ENCODE results near the gene ATF6. TPM values are rescaled to one million over a fixed set of nuclear protein-coding genes. Genes with fewer than 3 reads are reported as not detected.
A peak's percentile ranks its signal among the peaks of the same experiment; 100 is the strongest.

ATF6 gene
- 21.1 TPM for total RNA-seq

GRCh38 chr1:161766102-161766981 is at the start of gene ATF6:
TSS of gene ATF6 (plus strand) at chr1:161766320. CDS start at chr1:161766361, 41 bp downstream.
- peak in 1 of 2 donors; percentile 63 for TF ChIP-seq POLR2A (IDR thresholded peaks at IDR 0.05)
- no peak for TF ChIP-seq CTCF (IDR thresholded peaks at IDR 0.05)
- peak; percentile 86 to 99 for TF ChIP-seq POLR2AphosphoS5 (IDR thresholded peaks at IDR 0.05; ENCODE audit: insufficient read depth in 1 of 2, low read depth in 1 of 2)
- DNase-seq (ENCODE audit: extremely low spot score in 2 of 2) = peak in 1 of 2 donors; percentile 96
- Histone ChIP-seq H3K9me3 (no peaks in the 10 kb centered on the region), H3K27ac (peak within 1 kb of the TSS; percentile 74), H3K4me3 (peak within 1 kb of the TSS; percentile 65 to 89), H3K4me1 (peaks cover 39% of the 10 kb centered on the region), H3K27me3 (no peaks in the 10 kb centered on the region), H3K36me3 (no peaks in the 10 kb centered on the region)
- intact Hi-C loops (cut with DNase I) = no loop called here

- Histone ChIP-seq H3K27ac (no peak overlapping the region), H3K4me1 (no peaks in the 10 kb centered on the region), H3K9me3 (no peaks in the 10 kb centered on the region), H3K27me3 (no peaks in the 10 kb centered on the region), H3K36me3 (no peaks in the 10 kb centered on the region), H3K4me3 (no peak overlapping the region)
- TF ChIP-seq POLR2AphosphoS5 (IDR thresholded peaks at IDR 0.05; ENCODE audit: insufficient read depth in 1 of 2, low read depth in 1 of 2) (no peak), POLR2A (IDR thresholded peaks at IDR 0.05) (no peak), CTCF (IDR thresholded peaks at IDR 0.05) (no peak)
- intact Hi-C loops (cut with DNase I) = no loop called here
- DNase-seq (ENCODE audit: extremely low spot score in 2 of 2) = no peak
Observed at GRCh38 chr1:161718559-161719324, 47.4 kb upstream of the ATF6 start.

GRCh38 chr1:161719325-161719611 is 46.9 kb upstream of the ATF6 start:
- intact Hi-C loops (cut with DNase I) = no loop called here
- H3K4me3 ChIP-seq = no peak overlapping the region
- no peaks in the 10 kb centered on the region for H3K36me3 ChIP-seq
- TF ChIP-seq POLR2AphosphoS5 (IDR thresholded peaks at IDR 0.05; ENCODE audit: insufficient read depth in 1 of 2, low read depth in 1 of 2) = no peak
- no peaks in the 10 kb centered on the region for H3K27me3 ChIP-seq
- H3K9me3 ChIP-seq = no peaks in the 10 kb centered on the region
- no peak for DNase-seq (ENCODE audit: extremely low spot score in 2 of 2)
- no peaks in the 10 kb centered on the region for H3K4me1 ChIP-seq
- H3K27ac ChIP-seq = no peak overlapping the region

GRCh38 chr1:161720422-161720821 is 45.7 kb upstream of the ATF6 start:
- peaks cover 2% of the 10 kb centered on the region for H3K4me1 ChIP-seq
- DNase-seq (ENCODE audit: extremely low spot score in 2 of 2) = no peak
- H3K9me3 ChIP-seq = no peaks in the 10 kb centered on the region
- H3K4me3 ChIP-seq = no peak overlapping the region
- TF ChIP-seq POLR2AphosphoS5 (IDR thresholded peaks at IDR 0.05; ENCODE audit: insufficient read depth in 1 of 2, low read depth in 1 of 2) (no peak), CTCF (IDR thresholded peaks at IDR 0.05) (no peak), POLR2A (IDR thresholded peaks at IDR 0.05) (no peak)
- intact Hi-C loops (cut with DNase I) = no loop called here
- no peaks in the 10 kb centered on the region for H3K36me3 ChIP-seq
- no peaks in the 10 kb centered on the region for H3K27me3 ChIP-seq
- H3K27ac ChIP-seq = no peak overlapping the region

GRCh38 chr1:161720956-161721737 is 45.0 kb upstream of the ATF6 start, which contains the start of gene FCRLB:
TSS of gene FCRLB (plus strand) at chr1:161721544. CDS start at chr1:161722673, 1,129 bp downstream.
- no peaks in the 10 kb centered on the region for H3K27me3 ChIP-seq
- no peak within 1 kb of the TSS for H3K27ac ChIP-seq
- TF ChIP-seq POLR2A (IDR thresholded peaks at IDR 0.05) (no peak), POLR2AphosphoS5 (IDR thresholded peaks at IDR 0.05; ENCODE audit: insufficient read depth in 1 of 2, low read depth in 1 of 2) (no peak), CTCF (IDR thresholded peaks at IDR 0.05) (no peak)
- H3K4me1 ChIP-seq = peaks cover 9% of the 10 kb centered on the region
- no peaks in the 10 kb centered on the region for H3K9me3 ChIP-seq
- intact Hi-C loops (cut with DNase I) = no loop called here
- H3K36me3 ChIP-seq = no peaks in the 10 kb centered on the region
- DNase-seq (ENCODE audit: extremely low spot score in 2 of 2) = no peak
- no peak within 1 kb of the TSS for H3K4me3 ChIP-seq
